ENCODE data around the gene ORC2.
"Not testable (repeated sequence)": the region's sequence is repeated elsewhere in the genome, so short reads cannot be mapped to it uniquely, and the experiment has no call there.

The ORC2 gene

GRCh38 chr2:200966770-200967169 is 3.3 kb upstream of the ORC2 start:
- peak; percentile 75 for DNase-seq (ENCODE audit: low spot score)
- ChIA-PET POLR2A (ENCODE audit: low non-redundant PET) (no interaction called here), CTCF (interaction anchor here (0.8 to 1.3 kb wide), 2 partner anchors 14 to 22 kb away, joined by 3 to 10 read pairs; no protein-coding TSS in a partner anchor)
- TF ChIP-seq CTCF (conservative IDR thresholded peaks at IDR 0.05; ENCODE audit: low read depth), result no peak
- H3K27ac ChIP-seq, result 0 out of 2 replicates have a peak overlapping the region, but pooled peaks have one; percentile 28

- no peak overlapping the region for H3K27ac ChIP-seq
- ChIA-PET POLR2A (ENCODE audit: low non-redundant PET) (interaction anchor here (0.6 kb wide), 1 partner anchor 150 kb away, joined by 3 read pairs; no protein-coding TSS in a partner anchor), CTCF (interaction anchor here (0.7 to 1.6 kb wide), 3 partner anchors 10 to 187 kb away, joined by 3 to 4 read pairs (median 4); no protein-coding TSS in a partner anchor)
- TF ChIP-seq CTCF (conservative IDR thresholded peaks at IDR 0.05; ENCODE audit: low read depth), result no peak
- no peak for DNase-seq (ENCODE audit: low spot score)
These were observed 1.0 kb upstream of the ORC2 start for GRCh38 chr2:200964498-200964897.

GRCh38 chr2:200963918-200964252 is 425 bp upstream of the ORC2 start:
- CTCF ChIA-PET, result interaction anchor here (0.7 to 1.6 kb wide), 6 partner anchors 10 to 1172 kb away, joined by 3 to 4 read pairs (median 4); no protein-coding TSS in a partner anchor
- DNase-seq (ENCODE audit: low spot score), result not testable (repeated sequence)
- H3K27ac ChIP-seq, result peak overlapping the region; percentile 87
- POLR2A ChIA-PET (ENCODE audit: low non-redundant PET), result interaction anchor here (0.6 kb wide), 1 partner anchor 151 kb away, joined by 3 read pairs; no protein-coding TSS in a partner anchor

- H3K27ac ChIP-seq, result peak overlapping the region; percentile 87
- no peak for TF ChIP-seq CTCF (conservative IDR thresholded peaks at IDR 0.05; ENCODE audit: low read depth)
- no peak for DNase-seq (ENCODE audit: low spot score)
- CTCF ChIA-PET, result interaction anchor here (0.6 to 1.6 kb wide), 6 partner anchors 12 to 563 kb away, joined by 3 to 5 read pairs (median 4); no protein-coding TSS in a partner anchor
- POLR2A ChIA-PET (ENCODE audit: low non-redundant PET), result interaction anchor here (0.5 kb wide), 1 partner anchor 153 kb away, joined by 3 read pairs; the partner anchor contains the start of gene CFLAR
These were observed 693 bp downstream of the ORC2 start for GRCh38 chr2:200962811-200963123.

- POLR2A ChIA-PET (ENCODE audit: low non-redundant PET), result no interaction called here
- CTCF ChIA-PET, result no interaction called here
- H3K27ac ChIP-seq, result no peak overlapping the region
- no peak for TF ChIP-seq CTCF (conservative IDR thresholded peaks at IDR 0.05; ENCODE audit: low read depth)
- no peak for DNase-seq (ENCODE audit: low spot score)
These were observed 1.8 kb downstream of the ORC2 start for GRCh38 chr2:200961674-200962073.

- no peak for DNase-seq (ENCODE audit: low spot score)
- ChIA-PET POLR2A (ENCODE audit: low non-redundant PET) (no interaction called here), CTCF (no interaction called here)
- no peak overlapping the region for H3K27ac ChIP-seq
- TF ChIP-seq CTCF (conservative IDR thresholded peaks at IDR 0.05; ENCODE audit: low read depth), result no peak
These were observed 13.1 kb downstream of the ORC2 start for GRCh38 chr2:200950378-200950777.

- TF ChIP-seq CTCF (conservative IDR thresholded peaks at IDR 0.05; ENCODE audit: low read depth), result no peak
- POLR2A ChIA-PET (ENCODE audit: low non-redundant PET), result no interaction called here
- CTCF ChIA-PET, result interaction anchor here (0.7 kb wide), 1 partner anchor 22 kb away, joined by 3 read pairs; no protein-coding TSS in a partner anchor
- no peak for DNase-seq (ENCODE audit: low spot score)
- H3K27ac ChIP-seq, result peak overlapping the region; percentile 58; the same call in 1 of the 2 replicates
These were observed 18.1 kb downstream of the ORC2 start for GRCh38 chr2:200945395-200945729.
